Chondrocyte (in vitro differentiated cells): ENCODE measurements around the gene GMEB2. TPM values are rescaled to one million over a fixed set of nuclear protein-coding genes. Genes with fewer than 3 reads are reported as not detected.
A peak's percentile ranks its signal among the peaks of the same experiment; 100 is the strongest.
"Not testable (repeated sequence)": the region's sequence is repeated elsewhere in the genome, so short reads cannot be mapped to it uniquely, and the experiment has no call there.

ENCODE experiments used
- DNase-seq: peaks from one replicate; pipeline ENCODE4 v3.0.0; 2021; ENCODE audit warnings: mixed read lengths, low spot score
- H3K27ac Mint-ChIP-seq: one replicate; pipeline ENCODE4 v1.8.0; 2021; ENCODE audit warnings: mild to moderate bottlenecking, moderate library complexity, mixed read lengths; ENCODE audit not compliant: unreplicated experiment
- H3K27me3 Mint-ChIP-seq: 2 replicates; pipeline ENCODE4 v1.8.0; 2021; ENCODE audit warnings: low read depth, mixed read lengths
- H3K36me3 Mint-ChIP-seq: 2 replicates; pipeline ENCODE4 v1.8.0; 2021; ENCODE audit warnings: low read depth, mixed read lengths
- H3K4me1 Mint-ChIP-seq: 2 replicates; pipeline ENCODE4 v1.8.0; 2021; ENCODE audit warnings: low read depth, mild to moderate bottlenecking, mixed read lengths
- H3K4me3 Mint-ChIP-seq: one replicate; pipeline ENCODE4 v1.8.0; 2021; ENCODE audit warnings: mild to moderate bottlenecking, moderate library complexity, mixed read lengths; ENCODE audit not compliant: unreplicated experiment
- H3K9me3 Mint-ChIP-seq: 2 replicates; pipeline ENCODE4 v1.8.0; 2021; ENCODE audit warnings: low read depth, mixed read lengths
- total RNA-seq: library from RNA; stranded (reverse); gene quantifications from 3 replicates; pipeline ENCODE4 v1.2.1, GENCODE V29; 2021
- TF ChIP-seq, protein P1 (sequence below): fragments of 200-600 bp; sonication (generic); IDR thresholded peaks from 2 replicates; pipeline ENCODE4 v1.5.0; 2021; ENCODE audit warnings: antibody characterized with exemption, mild to moderate bottlenecking, moderate library complexity

GMEB2 gene
- total RNA-seq, 1 donor from 2014 or later: 8.5 TPM

DNA sequence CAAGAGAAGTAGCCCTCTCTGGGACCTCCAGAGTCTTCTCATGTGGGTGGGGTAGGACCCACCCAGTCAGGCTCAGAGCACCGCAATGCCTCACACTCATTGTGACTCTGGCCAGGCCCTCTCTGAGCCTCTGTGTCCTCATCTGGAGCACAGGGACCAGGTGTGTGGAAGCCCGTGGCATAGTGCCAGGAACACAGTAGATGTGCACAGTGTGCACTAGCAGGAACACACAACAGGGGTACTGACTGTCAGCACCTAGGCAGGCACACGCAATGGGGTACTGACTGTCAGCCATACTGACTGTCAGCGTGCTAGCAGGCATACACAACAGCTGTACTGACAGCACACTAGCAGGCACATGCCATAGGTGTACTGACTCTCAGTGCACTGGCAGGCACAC lies 28.3 kb upstream of the GMEB2 start:
- TF ChIP-seq, protein P1, sequence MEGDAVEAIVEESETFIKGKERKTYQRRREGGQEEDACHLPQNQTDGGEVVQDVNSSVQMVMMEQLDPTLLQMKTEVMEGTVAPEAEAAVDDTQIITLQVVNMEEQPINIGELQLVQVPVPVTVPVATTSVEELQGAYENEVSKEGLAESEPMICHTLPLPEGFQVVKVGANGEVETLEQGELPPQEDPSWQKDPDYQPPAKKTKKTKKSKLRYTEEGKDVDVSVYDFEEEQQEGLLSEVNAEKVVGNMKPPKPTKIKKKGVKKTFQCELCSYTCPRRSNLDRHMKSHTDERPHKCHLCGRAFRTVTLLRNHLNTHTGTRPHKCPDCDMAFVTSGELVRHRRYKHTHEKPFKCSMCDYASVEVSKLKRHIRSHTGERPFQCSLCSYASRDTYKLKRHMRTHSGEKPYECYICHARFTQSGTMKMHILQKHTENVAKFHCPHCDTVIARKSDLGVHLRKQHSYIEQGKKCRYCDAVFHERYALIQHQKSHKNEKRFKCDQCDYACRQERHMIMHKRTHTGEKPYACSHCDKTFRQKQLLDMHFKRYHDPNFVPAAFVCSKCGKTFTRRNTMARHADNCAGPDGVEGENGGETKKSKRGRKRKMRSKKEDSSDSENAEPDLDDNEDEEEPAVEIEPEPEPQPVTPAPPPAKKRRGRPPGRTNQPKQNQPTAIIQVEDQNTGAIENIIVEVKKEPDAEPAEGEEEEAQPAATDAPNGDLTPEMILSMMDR: no peak
- no peak for DNase-seq
- peaks cover 24% of the 10 kb centered on the region for H3K4me1 Mint-ChIP-seq
- no peaks in the 10 kb centered on the region for H3K27me3 Mint-ChIP-seq
- H3K36me3 Mint-ChIP-seq: no peaks in the 10 kb centered on the region
- H3K4me3 Mint-ChIP-seq: no peak overlapping the region
- no peak overlapping the region for H3K27ac Mint-ChIP-seq
- no peaks in the 10 kb centered on the region for H3K9me3 Mint-ChIP-seq

DNA sequence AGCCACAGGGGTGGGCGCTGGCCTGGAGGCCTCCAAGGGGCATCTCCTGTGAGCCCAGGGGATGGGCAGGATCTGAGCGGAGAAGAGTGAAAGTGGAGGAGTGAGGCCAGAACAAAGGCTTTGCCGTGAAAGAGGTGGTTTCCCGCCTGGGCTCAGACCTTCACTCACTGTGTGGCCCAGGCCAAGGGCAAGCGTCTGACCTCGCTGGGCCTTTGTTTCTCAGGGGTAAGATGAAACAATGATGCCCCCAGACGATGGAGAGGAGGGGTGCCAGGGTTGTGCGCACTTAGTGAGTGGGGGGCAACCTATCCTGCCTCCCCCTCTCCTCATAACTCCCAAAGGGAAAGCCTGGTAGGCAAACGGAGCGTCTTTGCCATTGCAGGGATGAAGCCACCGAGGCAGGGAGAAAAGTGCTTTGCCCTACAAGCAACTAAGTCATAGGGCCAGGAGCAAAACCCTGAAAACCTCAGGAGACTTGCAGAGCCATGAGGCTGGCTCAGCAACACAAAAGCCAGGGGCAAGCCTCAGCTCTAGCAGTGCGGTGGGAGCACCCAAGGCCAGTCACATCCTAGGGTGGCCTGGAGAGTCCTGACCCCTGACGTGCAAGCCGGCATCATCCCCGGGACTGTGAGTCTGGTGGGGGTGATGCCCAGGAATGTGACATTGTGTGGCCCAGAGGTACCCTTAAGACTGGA lies 27.2 kb upstream of the GMEB2 start:
- Mint-ChIP-seq H3K4me3 (peak overlapping the region; percentile 22), H3K4me1 (peaks cover 16% of the 10 kb centered on the region), H3K27ac (no peak overlapping the region), H3K36me3 (no peaks in the 10 kb centered on the region), H3K27me3 (no peaks in the 10 kb centered on the region), H3K9me3 (no peaks in the 10 kb centered on the region)
- TF ChIP-seq, protein P1: no peak
- DNase-seq: no peak

DNA sequence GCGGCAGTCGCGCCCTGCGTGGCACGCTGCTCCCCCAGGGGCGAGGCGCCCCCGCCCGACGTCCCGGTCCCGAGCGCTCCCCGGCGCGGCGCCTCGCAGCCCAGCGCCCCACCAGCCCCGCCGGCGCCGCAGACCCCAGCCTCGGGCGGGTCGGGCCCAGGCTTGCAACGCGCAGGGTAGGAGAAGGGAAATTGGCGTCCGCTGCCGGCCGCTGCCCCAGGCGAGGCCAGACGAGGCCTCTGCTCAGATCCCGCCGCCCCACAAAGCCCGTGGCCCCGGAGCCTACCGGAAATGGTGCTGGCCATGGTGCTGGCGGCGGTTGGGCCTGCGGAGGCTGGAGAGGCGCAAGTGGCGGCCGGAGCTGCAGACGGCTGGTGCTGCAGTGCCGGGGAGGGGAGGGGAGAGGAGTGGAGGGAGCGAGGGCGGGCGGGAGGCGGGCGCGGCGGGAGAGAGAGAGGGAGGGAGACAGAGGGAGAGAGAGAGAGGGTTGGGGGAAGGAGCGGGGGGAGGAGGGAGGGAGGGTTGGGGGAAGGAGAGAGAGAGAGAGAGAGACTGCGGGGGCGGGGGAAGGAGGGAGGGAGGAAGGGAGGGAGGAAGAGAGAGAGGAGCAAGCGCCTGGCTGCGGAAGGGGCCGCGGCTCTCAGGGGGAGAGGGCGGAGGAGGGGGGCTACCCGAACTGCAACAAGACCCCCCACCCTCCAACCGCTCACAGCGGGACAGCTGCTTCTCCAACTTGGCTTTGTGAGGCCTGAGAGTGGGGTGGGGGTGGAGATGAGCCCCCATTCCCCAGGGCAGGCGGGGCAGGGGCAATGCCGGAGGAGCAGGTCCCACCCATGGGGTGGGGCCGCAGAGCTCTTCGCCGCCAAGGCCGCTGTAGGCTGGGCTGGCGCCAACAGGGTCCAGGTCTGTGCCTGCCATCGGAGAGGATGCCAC lies 26.4 kb upstream of the GMEB2 start, which contains the start of gene STMN3:
TSS of gene STMN3 (minus strand) at position 384 of the 933 bp plus-strand sequence. CDS start at position 305, 79 bp downstream.
- H3K27ac Mint-ChIP-seq: no peak within 1 kb of the TSS

DNA sequence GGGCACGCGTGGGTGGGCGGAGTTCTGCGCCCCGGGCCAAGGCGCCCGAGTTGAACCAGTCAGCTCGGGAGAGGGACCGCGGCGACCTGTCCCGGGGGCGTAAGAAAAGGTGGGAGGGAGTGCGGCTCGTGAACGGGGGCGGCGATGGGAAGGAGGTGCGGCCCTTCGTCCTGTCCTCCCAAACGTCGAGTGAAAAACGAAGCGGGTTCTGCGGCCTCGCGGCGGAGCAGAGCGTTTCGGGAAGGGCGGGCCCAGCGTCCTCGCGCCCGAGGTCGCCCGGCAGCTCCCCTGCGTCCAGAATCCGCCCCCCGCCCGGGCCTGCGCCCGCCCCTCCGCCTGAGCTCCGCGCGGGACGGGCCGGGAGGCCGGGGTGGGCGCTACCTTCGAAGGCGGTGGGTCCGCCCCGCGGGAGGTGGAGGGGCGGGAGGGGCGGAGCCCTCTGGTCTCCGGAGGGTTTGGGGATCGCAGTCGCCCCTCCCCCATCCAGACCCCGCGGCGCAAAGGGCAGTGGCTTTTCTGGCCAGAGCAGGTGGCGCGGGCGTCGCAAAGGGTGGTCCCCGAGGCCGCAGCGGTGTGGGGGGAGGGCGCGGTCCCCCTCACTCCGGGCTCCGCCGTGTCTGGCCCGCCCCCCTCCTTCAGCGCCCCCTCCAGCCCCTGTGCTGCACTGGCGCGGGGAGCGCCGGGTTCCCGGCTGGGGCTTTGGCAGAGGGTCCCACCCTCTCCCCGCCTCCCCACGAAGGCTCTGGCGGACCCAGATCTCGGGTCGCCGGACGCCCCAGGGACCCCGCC lies 25.5 kb upstream of the GMEB2 start:
- Mint-ChIP-seq H3K36me3 (no peaks in the 10 kb centered on the region), H3K9me3 (no peaks in the 10 kb centered on the region), H3K4me3 (peak overlapping the region; percentile 65), H3K27me3 (no peaks in the 10 kb centered on the region), H3K4me1 (peaks cover 4% of the 10 kb centered on the region), H3K27ac (no peak overlapping the region)
- TF ChIP-seq, protein P1: peak; percentile 31
- no peak for DNase-seq

More for the DNA sequence above, 26.4 kb upstream of the GMEB2 start, which contains the start of gene STMN3:
- Mint-ChIP-seq H3K4me1 (peaks cover 10% of the 10 kb centered on the region), H3K36me3 (no peaks in the 10 kb centered on the region), H3K27me3 (no peaks in the 10 kb centered on the region), H3K9me3 (no peaks in the 10 kb centered on the region), H3K4me3 (peak within 1 kb of the TSS; percentile 65)
- no peak for DNase-seq
- TF ChIP-seq, protein P1: no peak

DNA sequence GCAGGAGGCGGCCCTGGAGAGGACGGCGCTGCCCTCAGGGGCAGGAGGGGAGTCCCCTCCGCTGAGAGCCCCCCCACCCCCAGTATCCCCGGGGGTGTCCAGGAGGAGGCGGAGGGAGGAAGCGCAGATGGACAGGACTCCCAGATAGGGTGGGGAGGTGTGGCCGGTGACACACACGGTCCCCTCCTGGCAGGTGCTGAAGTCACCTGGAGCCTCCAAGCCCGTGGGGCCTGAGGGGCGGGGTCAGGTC lies 25.0 kb upstream of the GMEB2 start:
- no peaks in the 10 kb centered on the region for H3K27me3 Mint-ChIP-seq
- H3K36me3 Mint-ChIP-seq: no peaks in the 10 kb centered on the region
- DNase-seq: no peak
- TF ChIP-seq, protein P1: no peak
- peaks cover 4% of the 10 kb centered on the region for H3K4me1 Mint-ChIP-seq
- no peaks in the 10 kb centered on the region for H3K9me3 Mint-ChIP-seq
- H3K27ac Mint-ChIP-seq: no peak overlapping the region
- peak overlapping the region; percentile 65 for H3K4me3 Mint-ChIP-seq

DNA sequence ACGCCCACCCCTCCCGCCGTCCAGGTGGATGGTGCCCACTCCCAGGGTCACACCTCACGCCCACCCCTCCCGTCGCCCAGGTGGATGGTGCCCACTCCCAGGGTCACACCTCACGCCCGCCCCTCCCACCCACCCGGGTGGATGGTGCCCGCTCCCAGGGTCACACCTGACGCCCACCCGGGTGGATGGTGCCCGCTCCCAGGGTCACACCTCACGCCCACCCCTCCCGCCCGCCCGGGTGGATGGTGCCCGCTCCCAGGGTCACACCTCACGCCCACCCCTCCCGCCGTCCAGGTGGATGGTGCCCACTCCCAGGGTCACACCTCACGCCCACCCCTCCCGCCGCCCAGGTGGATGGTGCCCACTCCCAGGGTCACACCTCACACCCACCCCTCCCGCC lies 23.6 kb upstream of the GMEB2 start:
- H3K27ac Mint-ChIP-seq, DNase-seq, H3K4me1 Mint-ChIP-seq, H3K4me3 Mint-ChIP-seq, H3K36me3 Mint-ChIP-seq, H3K9me3 Mint-ChIP-seq, H3K27me3 Mint-ChIP-seq: not testable (repeated sequence)
